ENCODE measurements around the gene POMGNT1. TPM values are rescaled to one million over a fixed set of nuclear protein-coding genes. Genes with fewer than 3 reads are reported as not detected.
"Not testable (repeated sequence)": the region's sequence is repeated elsewhere in the genome, so short reads cannot be mapped to it uniquely, and the experiment has no call there.

POMGNT1 gene
- total and polyA plus RNA-seq, 12 donors = 74.3 to 164 (median 142) TPM

- Histone ChIP-seq H3K9me3 (peaks cover 0 to 11% (median 4%) of the 10 kb centered on the region in 11 donors), H3K4me3 (no peak overlapping the region), H3K27ac (no peak overlapping the region), H3K27me3 (no peaks in the 10 kb centered on the region), H3K4me1 (no peaks in the 10 kb centered on the region), H3K36me3 (no peaks in the 10 kb centered on the region)
- intact Hi-C loops (cut with DNase I) = no loop called here
- DNase-seq (no peak), ATAC-seq (no peak)
- TF ChIP-seq, protein P1, sequence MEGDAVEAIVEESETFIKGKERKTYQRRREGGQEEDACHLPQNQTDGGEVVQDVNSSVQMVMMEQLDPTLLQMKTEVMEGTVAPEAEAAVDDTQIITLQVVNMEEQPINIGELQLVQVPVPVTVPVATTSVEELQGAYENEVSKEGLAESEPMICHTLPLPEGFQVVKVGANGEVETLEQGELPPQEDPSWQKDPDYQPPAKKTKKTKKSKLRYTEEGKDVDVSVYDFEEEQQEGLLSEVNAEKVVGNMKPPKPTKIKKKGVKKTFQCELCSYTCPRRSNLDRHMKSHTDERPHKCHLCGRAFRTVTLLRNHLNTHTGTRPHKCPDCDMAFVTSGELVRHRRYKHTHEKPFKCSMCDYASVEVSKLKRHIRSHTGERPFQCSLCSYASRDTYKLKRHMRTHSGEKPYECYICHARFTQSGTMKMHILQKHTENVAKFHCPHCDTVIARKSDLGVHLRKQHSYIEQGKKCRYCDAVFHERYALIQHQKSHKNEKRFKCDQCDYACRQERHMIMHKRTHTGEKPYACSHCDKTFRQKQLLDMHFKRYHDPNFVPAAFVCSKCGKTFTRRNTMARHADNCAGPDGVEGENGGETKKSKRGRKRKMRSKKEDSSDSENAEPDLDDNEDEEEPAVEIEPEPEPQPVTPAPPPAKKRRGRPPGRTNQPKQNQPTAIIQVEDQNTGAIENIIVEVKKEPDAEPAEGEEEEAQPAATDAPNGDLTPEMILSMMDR (IDR thresholded peaks at IDR 0.05) = no peak
- 92 to 94% methylated on average over 4 of the region's 4 CpGs for WGBS, 2 donors
Measured at GRCh38 chr1:46236882-46237281, 38.6 kb upstream of the POMGNT1 start.

GRCh38 chr1:46231231-46231630 lies 33.0 kb upstream of the POMGNT1 start:
- H3K27me3 ChIP-seq; DNase-seq; H3K36me3 ChIP-seq; H3K4me1 ChIP-seq; ATAC-seq; intact Hi-C loops (cut with DNase I); H3K27ac ChIP-seq; H3K9me3 ChIP-seq; H3K4me3 ChIP-seq: not testable (repeated sequence)
- 95 to 98% methylated on average over 3 of the region's 3 CpGs for WGBS, 2 donors

- intact Hi-C loops (cut with DNase I) = loop anchor here in 6 of 10 donors (5.0 kb wide), 2 partner anchors 43 to 188 kb away; no protein-coding TSS in a partner anchor
- H3K4me3 ChIP-seq = no peak overlapping the region
Measured at GRCh38 chr1:46224966-46225365, 26.7 kb upstream of the POMGNT1 start.

DNA sequence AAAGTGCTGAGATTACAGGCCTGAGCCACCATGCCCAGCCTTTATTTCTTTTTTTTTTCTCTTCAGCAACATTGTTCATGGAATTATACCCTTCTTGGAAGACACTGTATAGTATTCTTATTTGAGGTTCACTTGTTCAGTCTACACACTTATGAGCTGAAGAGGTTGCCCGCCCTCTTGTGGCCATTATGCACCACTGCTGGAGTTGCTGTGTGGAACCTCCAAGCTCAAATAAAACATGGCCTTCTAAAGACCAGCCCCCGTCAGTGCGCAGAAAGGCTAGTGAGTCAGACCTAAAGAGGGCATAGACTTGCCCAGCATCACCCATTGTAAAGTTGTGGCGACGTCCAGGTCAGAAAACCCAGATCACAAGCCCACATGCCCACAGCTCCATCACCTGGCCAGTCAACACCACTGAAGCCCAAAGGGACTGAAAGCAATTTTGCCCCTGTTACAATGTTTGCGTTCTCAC lies 25.3 kb upstream of the POMGNT1 start:
- intact Hi-C loops (cut with DNase I) = loop anchor here in 7 of 10 donors (2.0 to 5.0 kb wide), 3 partner anchors 41 to 187 kb away; no protein-coding TSS in a partner anchor
- peak; percentile 83 to 91 (median 86) for ATAC-seq
- H3K4me1 ChIP-seq = peaks cover 0 to 27% (median 0%) of the 10 kb centered on the region in 9 donors
- no peaks in the 10 kb centered on the region for H3K27me3 ChIP-seq
- no peak overlapping the region for H3K4me3 ChIP-seq
- peaks cover 0 to 25% (median 0%) of the 10 kb centered on the region in 9 donors for H3K36me3 ChIP-seq
- H3K9me3 ChIP-seq = no peaks in the 10 kb centered on the region
- TF ChIP-seq, protein P1 (IDR thresholded peaks at IDR 0.05) = peak; percentile 72 to 95 (median 90)
- H3K27ac ChIP-seq = no peak overlapping the region
- DNase-seq = peak in 1 of 2 donors; percentile 60
- WGBS, 2 donors = 11 to 13% methylated on average over 6 of the region's 6 CpGs

More at GRCh38 chr1:46224966-46225365, 26.7 kb upstream of the POMGNT1 start:
- DNase-seq = no peak
- no peak for ATAC-seq
- Histone ChIP-seq H3K27me3 (no peaks in the 10 kb centered on the region), H3K9me3 (no peaks in the 10 kb centered on the region), H3K36me3 (peaks cover 0 to 16% (median 0%) of the 10 kb centered on the region in 9 donors), H3K27ac (no peak overlapping the region), H3K4me1 (peaks cover 0 to 27% (median 0%) of the 10 kb centered on the region in 9 donors)
- TF ChIP-seq, protein P1 (IDR thresholded peaks at IDR 0.05) = no peak
- WGBS, 2 donors = 90 to 92% methylated on average over 4 of the region's 4 CpGs

- not testable (repeated sequence) for DNase-seq, H3K27me3 ChIP-seq, ATAC-seq, H3K9me3 ChIP-seq, H3K4me3 ChIP-seq, H3K27ac ChIP-seq
- intact Hi-C loops (cut with DNase I) = loop anchor here in 7 of 10 donors (2.0 to 5.0 kb wide), 3 partner anchors 41 to 186 kb away; no protein-coding TSS in a partner anchor
- WGBS, 2 donors = 80 to 85% methylated on average over 11 of the region's 11 CpGs
- Histone ChIP-seq H3K36me3 (peaks cover 0 to 25% (median 0%) of the 10 kb centered on the region in 9 donors), H3K4me1 (peaks cover 0 to 27% (median 0%) of the 10 kb centered on the region in 9 donors)
Measured at GRCh38 chr1:46223055-46223454, 24.8 kb upstream of the POMGNT1 start.

Data from heart right ventricle (tissue), 16 donors.